ENCODE measurements around the gene OVCH1.

OVCH1 gene

GRCh38 chr12:29497588-29497987, at the start of gene OVCH1:
Gene OVCH1 (minus strand): TSS chr12:29497686. CDS start chr12:29497686, 0 bp downstream.
- DNase-seq, result no peak

- no peak for DNase-seq
Measured at GRCh38 chr12:29547151-29547632, 49.7 kb upstream of the OVCH1 start.

GRCh38 chr12:29546000-29546399, 48.5 kb upstream of the OVCH1 start:
- no peak for DNase-seq

GRCh38 chr12:29545102-29545467, 47.6 kb upstream of the OVCH1 start:
- DNase-seq, result no peak

GRCh38 chr12:29544428-29545101, 47.1 kb upstream of the OVCH1 start:
- no peak for DNase-seq

GRCh38 chr12:29543036-29543435, 45.5 kb upstream of the OVCH1 start:
- no peak for DNase-seq

GRCh38 chr12:29537298-29537697, 39.8 kb upstream of the OVCH1 start:
- no peak for DNase-seq

- DNase-seq, result no peak
Measured at GRCh38 chr12:29534935-29535334, 37.4 kb upstream of the OVCH1 start.

GRCh38 chr12:29533815-29534489, 36.5 kb upstream of the OVCH1 start:
- no peak for DNase-seq

GRCh38 chr12:29531471-29531870, 34.0 kb upstream of the OVCH1 start:
- no peak for DNase-seq

- DNase-seq, result no peak
Measured at GRCh38 chr12:29530436-29530835, 33.0 kb upstream of the OVCH1 start.

GRCh38 chr12:29528161-29528560, 30.7 kb upstream of the OVCH1 start:
- DNase-seq, result no peak

- no peak for DNase-seq
Measured at GRCh38 chr12:29521951-29522350, 24.5 kb upstream of the OVCH1 start.

GRCh38 chr12:29519585-29520182, 22.2 kb upstream of the OVCH1 start:
- DNase-seq, result peak; percentile 29

GRCh38 chr12:29518407-29518806, 20.9 kb upstream of the OVCH1 start:
- no peak for DNase-seq

GRCh38 chr12:29517264-29517663, 19.8 kb upstream of the OVCH1 start:
- DNase-seq, result no peak

- no peak for DNase-seq
Measured at GRCh38 chr12:29516431-29516875, 19.0 kb upstream of the OVCH1 start.

GRCh38 chr12:29510591-29511185, 13.2 kb upstream of the OVCH1 start:
- no peak for DNase-seq

- DNase-seq, result no peak
Measured at GRCh38 chr12:29509503-29509902, 12.0 kb upstream of the OVCH1 start.

- no peak for DNase-seq
Measured at GRCh38 chr12:29508949-29509348, 11.5 kb upstream of the OVCH1 start.

GRCh38 chr12:29505122-29505521, 7.6 kb upstream of the OVCH1 start:
- no peak for DNase-seq

- DNase-seq, result no peak
Measured at GRCh38 chr12:29503283-29503682, 5.8 kb upstream of the OVCH1 start.

GRCh38 chr12:29499235-29499634, 1.7 kb upstream of the OVCH1 start:
- DNase-seq, result no peak

GRCh38 chr12:29492891-29493290, 4.6 kb downstream of the OVCH1 start:
- no peak for DNase-seq
